A549 (cell line): Measurements from ENCODE around the gene ARIH1. TPM values are rescaled to one million over a fixed set of nuclear protein-coding genes. Genes with fewer than 3 reads are reported as not detected.
A peak's percentile ranks its signal among the peaks of the same experiment; 100 is the strongest.

ENCODE experiments used
- ATAC-seq, 2 experiments: fragments of 200-7000 bp in 1 of 2; fragments of >200 bp in 1 of 2; cut with Nextera tagmentation in 1 of 2; cut with Tn5 transposase in 1 of 2; 3 replicates each; pipeline versions ENCODE4 v1.8.0 to v1.9.1; 2018 to 2020; ENCODE audit warnings: mild to moderate bottlenecking in 1 of 2, moderate library complexity in 1 of 2
- CTCF ChIA-PET: fragments of 300-600 bp; sonication (Branson Sonifier 250); formaldehyde crosslinking; extraction: SDS; loops from one replicate; lab custom pipeline; 2021; ENCODE audit warnings: antibody characterized with exemption, inconsistent platforms; lab: Yijun Ruan, JAX
- POLR2A ChIA-PET: fragments of 350-600 bp; formaldehyde crosslinking; extraction: SDS; loops from one replicate; lab custom pipeline; 2021; ENCODE audit warnings: antibody characterized with exemption, inconsistent platforms; lab: Yijun Ruan, JAX
- DNase-seq, 2 experiments: peaks; one replicate each; pipeline versions ENCODE4 v3.0.0 to v3.0.0-alpha.2; 2011 to 2016; ENCODE audit warnings: low read depth in 1 of 2, low spot score in 1 of 2
- FAIRE-seq: peaks from 2 replicates; lab custom pipeline; 2011; peaks lifted over from hg19 to GRCh38; lab: Jason Lieb, UNC
- H3K27ac ChIP-seq, 2 experiments: fragments of >200 bp; sonication (Bioruptor Twin); formaldehyde crosslinking; 3 replicates each; pipeline ENCODE4 v1.5.1; 2016 to 2017
- H3K4me1 ChIP-seq: fragments of >200 bp; sonication (Bioruptor Twin); formaldehyde crosslinking; 3 replicates; pipeline ENCODE4 v1.6.1; 2016
- H3K4me2 ChIP-seq: fragments of >200 bp; sonication (Bioruptor Twin); formaldehyde crosslinking; 3 replicates; pipeline ENCODE4 v1.6.1; 2016
- H3K4me3 ChIP-seq: fragments of >200 bp; sonication (Bioruptor Twin); formaldehyde crosslinking; 3 replicates; pipeline ENCODE4 v1.5.1; 2016
- H3K9me3 ChIP-seq: fragments of >200 bp; sonication (Bioruptor Twin); formaldehyde crosslinking; 3 replicates; pipeline ENCODE4 v1.6.1; 2016
- ATOH8 ChIP-seq: fragments of 250-450 bp; sonication (Bioruptor Pico); IDR thresholded peaks from 2 replicates; pipeline ENCODE4 v1.5.0; 2020; ENCODE audit warnings: low read depth, mild to moderate bottlenecking, moderate library complexity
- CEBPB ChIP-seq, 2 experiments: fragments of >200 bp in 1 of 2; sonication (Bioruptor Twin) in 1 of 2; formaldehyde crosslinking in 1 of 2; IDR thresholded peaks; 2 replicates each; pipeline ENCODE4 v1.6.1; 2012 to 2016
- CHD2 ChIP-seq: fragments of 150-350 bp; IDR thresholded peaks from 2 replicates; pipeline ENCODE4 v1.6.1; 2014; ENCODE audit warnings: low read length; ENCODE audit not compliant: partially characterized antibody
- FOSL2 ChIP-seq, 2 experiments: fragments of 450-650 bp in 1 of 2; fragments of >200 bp in 1 of 2; sonication (Bioruptor Twin) in 1 of 2; formaldehyde crosslinking; IDR thresholded peaks; 2 replicates each; pipeline versions ENCODE4 v1.5.0 to v1.6.1; 2016 to 2020; ENCODE audit warnings: mild to moderate bottlenecking in 1 of 2, moderate library complexity in 1 of 2
- HOXB13 ChIP-seq: fragments of 250-450 bp; sonication (Bioruptor Pico); IDR thresholded peaks from 2 replicates; pipeline ENCODE4 v1.5.0; 2020; ENCODE audit warnings: low read depth, mild to moderate bottlenecking, moderate library complexity
- HOXB5 ChIP-seq: fragments of 250-450 bp; sonication (Bioruptor Pico); IDR thresholded peaks from 2 replicates; pipeline ENCODE4 v1.5.0; 2020; ENCODE audit warnings: mild to moderate bottlenecking, moderate library complexity
- KDM1A ChIP-seq: fragments of 200-600 bp; sonication (generic); IDR thresholded peaks from 2 replicates; pipeline ENCODE4 v1.6.1; 2016; ENCODE audit warnings: low read depth, mild to moderate bottlenecking
- MYC ChIP-seq: IDR thresholded peaks from 2 replicates; pipeline ENCODE4 v1.6.1; 2012; ENCODE audit warnings: mild to moderate bottlenecking, inconsistent platforms, low read length, improper control_type of control experiment, borderline replicate concordance
- NFE2L2 ChIP-seq: fragments of 150-350 bp; conservative IDR thresholded peaks from 2 replicates; pipeline ENCODE4 v1.6.1; 2014; ENCODE audit warnings: low read length
- NR3C1 ChIP-seq: fragments of >200 bp; sonication (Bioruptor Twin); formaldehyde crosslinking; IDR thresholded peaks from 3 replicates; pipeline ENCODE4 v1.6.1; 2017
- RAD21 ChIP-seq, 2 experiments: fragments of >200 bp in 1 of 2; sonication (Bioruptor Twin) in 1 of 2; formaldehyde crosslinking in 1 of 2; IDR thresholded peaks in 1 of 2; conservative IDR thresholded peaks in 1 of 2; 2 replicates in 1 of 2; 3 replicates in 1 of 2; pipeline ENCODE4 v1.6.1; 2012 to 2018; ENCODE audit warnings: inconsistent platforms in 1 of 2
- RARB ChIP-seq: fragments of 250-450 bp; sonication (Bioruptor Pico); IDR thresholded peaks from 2 replicates; pipeline ENCODE4 v1.8.0; 2021; ENCODE audit warnings: mild to moderate bottlenecking, moderate library complexity
- RCOR1 ChIP-seq: fragments of 150-350 bp; IDR thresholded peaks from 2 replicates; pipeline ENCODE4 v1.6.1; 2014; ENCODE audit warnings: antibody characterized with exemption, low read length, low read depth
- REST ChIP-seq: fragments of 200-600 bp; sonication (generic); IDR thresholded peaks from 2 replicates; pipeline ENCODE4 v1.6.1; 2016; ENCODE audit warnings: antibody characterized with exemption, mild to moderate bottlenecking, moderate library complexity
- RFX5 ChIP-seq: fragments of 450-650 bp; IDR thresholded peaks from 2 replicates; pipeline ENCODE4 v1.7.1; 2014; ENCODE audit warnings: antibody characterized with exemption, mild to moderate bottlenecking, moderate library complexity
- SMC3 ChIP-seq: fragments of >200 bp; sonication (Bioruptor Twin); formaldehyde crosslinking; IDR thresholded peaks from 3 replicates; pipeline ENCODE4 v1.6.1; 2018; ENCODE audit warnings: inconsistent platforms
- ZSCAN20 ChIP-seq: fragments of 250-450 bp; sonication (Bioruptor Pico); IDR thresholded peaks from 2 replicates; pipeline ENCODE4 v1.8.0; 2022; ENCODE audit warnings: mild to moderate bottlenecking, moderate library complexity
- WGBS: methylation state at CpG from one replicate; pipeline ENCODE4 v1.1.6; 2017; ENCODE audit errors: missing lambda C conversion rate; 5-methylcytosine and 5-hydroxymethylcytosine counted together
- polyA plus RNA-seq, 4 experiments: library from polyadenylated mRNA; depleted of rRNA in 3 of 4; stranded (reverse); fragments of >200 nt; fragmentation: RNase III in 1 of 4; extraction: RNeasy Plus Mini Kit Qiagen cat#74134 plus additional on column Dnase treatment in 1 of 4; gene quantifications; 2 replicates in 3 of 4; 3 replicates in 1 of 4; pipeline ENCODE4 v1.2.3, GENCODE V29; 2011 to 2017
- TF ChIP-seq, protein P1 (sequence below): fragments of >200 bp; sonication (Bioruptor Twin); formaldehyde crosslinking; IDR thresholded peaks from 3 replicates; pipeline ENCODE4 v1.5.1; 2016
- TF ChIP-seq, protein P2 (sequence below): fragments of >200 bp; sonication (Bioruptor Twin); formaldehyde crosslinking; IDR thresholded peaks from 2 replicates; pipeline ENCODE4 v1.6.1; 2016

Gene ARIH1
- polyA plus RNA-seq, 2 of the 4 experiments (the other 2 are of a cell fraction), result 92.6 to 127 TPM

DNA sequence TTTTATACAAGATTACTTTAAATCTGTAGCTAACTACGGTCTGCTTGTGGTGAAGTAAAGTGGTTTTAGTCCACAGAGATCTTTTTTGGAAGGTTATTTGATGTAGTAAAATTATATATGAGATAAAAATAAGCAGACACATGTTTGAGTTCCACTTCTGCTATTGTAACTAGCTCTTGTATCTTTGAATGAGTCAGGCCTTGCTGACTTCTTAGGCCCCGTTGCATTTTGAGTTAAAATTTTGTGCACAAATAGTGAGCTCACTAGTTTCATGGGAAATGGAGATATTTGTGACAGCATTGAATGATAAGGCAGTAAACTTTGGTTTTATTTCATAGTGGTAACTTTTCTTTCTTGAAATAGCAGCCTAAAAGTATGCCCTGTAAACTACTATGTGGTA lies 42.6 kb downstream of the ARIH1 start:
- H3K27ac ChIP-seq, result no peak overlapping the region
- ATAC-seq (no peak), DNase-seq (no peak), FAIRE-seq (no peak)
- POLR2A ChIA-PET, result no interaction called here
- 84% methylated on average over 2 of the region's 2 CpGs for WGBS
- CTCF ChIA-PET, result interaction anchor here (0.7 to 1.8 kb wide), 8 partner anchors 8 to 67 kb away, joined by 3 to 6 read pairs (median 3); no protein-coding TSS in a partner anchor
- no peak for TF ChIP-seq RFX5
- no peak overlapping the region for H3K4me2 ChIP-seq
- H3K9me3 ChIP-seq, result no peaks in the 10 kb centered on the region
- H3K4me3 ChIP-seq, result no peak overlapping the region
- peaks cover 23% of the 10 kb centered on the region for H3K4me1 ChIP-seq

- TF ChIP-seq CHD2 (no peak), HOXB5 (CRISPR knock-in tag) (no peak), KDM1A (no peak), ZSCAN20 (no peak), MYC (no peak), FOSL2 (IDR thresholded peaks at IDR 0.05) (no peak), FOSL2 (CRISPR knock-in tag; IDR thresholded peaks at IDR 0.05) (0 out of 2 replicates have a peak, but pooled peaks have one; percentile 7), NFE2L2 (no peak)
- ATAC-seq (no peak), FAIRE-seq (no peak), DNase-seq (no peak)
- Histone ChIP-seq H3K4me1 (peaks cover 6% of the 10 kb centered on the region; the same call in 2 of the 3 replicates), H3K9me3 (no peaks in the 10 kb centered on the region), H3K4me2 (no peak overlapping the region), H3K4me3 (no peak overlapping the region), H3K27ac (no peak overlapping the region)
- WGBS, result 82% methylated on average over 1 of the region's 1 CpG
- CTCF ChIA-PET, result interaction anchor here (1.1 kb wide), 1 partner anchor 209 kb away, joined by 6 read pairs; no protein-coding TSS in a partner anchor
- POLR2A ChIA-PET, result no interaction called here
Observed at GRCh38 chr15:72521682-72522081, 47.6 kb downstream of the ARIH1 start.

DNA sequence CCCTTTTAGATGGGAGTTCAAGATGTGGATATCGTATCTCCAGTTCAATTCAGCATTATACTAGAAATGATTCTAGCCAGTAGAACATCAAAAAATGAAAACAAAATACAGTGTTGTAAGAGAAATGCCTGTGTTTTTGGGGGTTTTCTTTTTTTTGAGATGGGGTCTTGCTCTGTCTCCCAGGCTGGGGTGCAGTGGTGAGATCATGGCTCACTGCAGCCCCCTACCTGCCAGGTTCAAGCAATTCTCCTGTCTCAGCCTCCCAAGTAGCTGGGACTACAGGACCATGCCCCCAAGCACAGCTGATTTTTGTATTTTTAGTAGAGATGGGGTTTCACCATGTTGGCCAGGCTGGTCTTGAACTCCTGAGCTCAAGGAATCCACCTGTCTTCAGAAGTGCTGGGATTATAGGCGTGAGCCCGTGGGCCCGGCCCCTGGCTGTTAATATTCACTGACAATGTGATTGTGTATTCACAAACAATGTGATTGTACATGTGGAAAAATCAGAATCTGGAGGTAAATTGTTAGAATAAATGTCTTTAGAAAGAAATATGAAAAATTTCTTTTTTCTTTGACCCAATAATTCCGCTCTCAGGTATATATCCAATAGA lies 59.0 kb downstream of the ARIH1 start:
- H3K4me2 ChIP-seq, result no peak overlapping the region
- ChIA-PET CTCF (interaction anchor here (0.8 to 3.8 kb wide), 24 partner anchors 10 to 247 kb away, joined by 3 to 13 read pairs (median 3); no protein-coding TSS in a partner anchor), POLR2A (no interaction called here)
- WGBS, result 93% methylated on average over 5 of the region's 5 CpGs
- H3K4me1 ChIP-seq, result no peaks in the 10 kb centered on the region
- H3K9me3 ChIP-seq, result no peaks in the 10 kb centered on the region
- no peak overlapping the region for H3K4me3 ChIP-seq
- no peak for FAIRE-seq
- ATAC-seq, result peak in 1 of 2 experiments; percentile 88; a peak in 3 of 6 replicates
- TF ChIP-seq, protein P1, sequence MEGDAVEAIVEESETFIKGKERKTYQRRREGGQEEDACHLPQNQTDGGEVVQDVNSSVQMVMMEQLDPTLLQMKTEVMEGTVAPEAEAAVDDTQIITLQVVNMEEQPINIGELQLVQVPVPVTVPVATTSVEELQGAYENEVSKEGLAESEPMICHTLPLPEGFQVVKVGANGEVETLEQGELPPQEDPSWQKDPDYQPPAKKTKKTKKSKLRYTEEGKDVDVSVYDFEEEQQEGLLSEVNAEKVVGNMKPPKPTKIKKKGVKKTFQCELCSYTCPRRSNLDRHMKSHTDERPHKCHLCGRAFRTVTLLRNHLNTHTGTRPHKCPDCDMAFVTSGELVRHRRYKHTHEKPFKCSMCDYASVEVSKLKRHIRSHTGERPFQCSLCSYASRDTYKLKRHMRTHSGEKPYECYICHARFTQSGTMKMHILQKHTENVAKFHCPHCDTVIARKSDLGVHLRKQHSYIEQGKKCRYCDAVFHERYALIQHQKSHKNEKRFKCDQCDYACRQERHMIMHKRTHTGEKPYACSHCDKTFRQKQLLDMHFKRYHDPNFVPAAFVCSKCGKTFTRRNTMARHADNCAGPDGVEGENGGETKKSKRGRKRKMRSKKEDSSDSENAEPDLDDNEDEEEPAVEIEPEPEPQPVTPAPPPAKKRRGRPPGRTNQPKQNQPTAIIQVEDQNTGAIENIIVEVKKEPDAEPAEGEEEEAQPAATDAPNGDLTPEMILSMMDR, result peak; percentile 59
- TF ChIP-seq, protein P2, sequence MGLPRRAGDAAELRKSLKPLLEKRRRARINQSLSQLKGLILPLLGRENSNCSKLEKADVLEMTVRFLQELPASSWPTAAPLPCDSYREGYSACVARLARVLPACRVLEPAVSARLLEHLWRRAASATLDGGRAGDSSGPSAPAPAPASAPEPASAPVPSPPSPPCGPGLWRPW, result no peak
- TF ChIP-seq RCOR1 (no peak), CEBPB (IDR thresholded peaks at IDR 0.05) (no peak), RAD21 (conservative IDR thresholded peaks at IDR 0.05 in 1 of 2, IDR thresholded peaks at IDR 0.05 in 1 of 2) (peak; percentile 62 to 64), SMC3 (peak; percentile 31; the same call in 1 of the 3 replicates), NR3C1 (no peak), ATOH8 (CRISPR knock-in tag) (no peak)
- H3K27ac ChIP-seq, result no peak overlapping the region
- DNase-seq, result peak in 1 of 2 experiments; percentile 26

GRCh38 chr15:72534523-72534922 lies 60.4 kb downstream of the ARIH1 start:
- Histone ChIP-seq H3K27ac (no peak overlapping the region), H3K4me3 (no peak overlapping the region), H3K4me2 (no peak overlapping the region), H3K9me3 (no peaks in the 10 kb centered on the region), H3K4me1 (no peaks in the 10 kb centered on the region)
- DNase-seq (no peak), FAIRE-seq (no peak), ATAC-seq (no peak)
- ChIA-PET POLR2A (no interaction called here), CTCF (interaction anchor here (0.6 to 3.8 kb wide), 6 partner anchors 11 to 221 kb away, joined by 3 to 13 read pairs (median 8); no protein-coding TSS in a partner anchor)
- TF ChIP-seq REST (no peak), RARB (CRISPR knock-in tag) (no peak), NR3C1 (no peak), HOXB13 (no peak)
- WGBS, result 92% methylated on average over 3 of the region's 3 CpGs
